ENCODE measurements around the gene ITFG1. TPM values are rescaled to one million over a fixed set of nuclear protein-coding genes. Genes with fewer than 3 reads are reported as not detected.
"Not testable (repeated sequence)": the region's sequence is repeated elsewhere in the genome, so short reads cannot be mapped to it uniquely, and the experiment has no call there.

Gene ITFG1
- total and polyA plus RNA-seq, 2 of the 13 experiments (the other 11 are each of a cell fraction or from before 2014, with no cell fraction given), result 74.5 to 150 TPM

DNA sequence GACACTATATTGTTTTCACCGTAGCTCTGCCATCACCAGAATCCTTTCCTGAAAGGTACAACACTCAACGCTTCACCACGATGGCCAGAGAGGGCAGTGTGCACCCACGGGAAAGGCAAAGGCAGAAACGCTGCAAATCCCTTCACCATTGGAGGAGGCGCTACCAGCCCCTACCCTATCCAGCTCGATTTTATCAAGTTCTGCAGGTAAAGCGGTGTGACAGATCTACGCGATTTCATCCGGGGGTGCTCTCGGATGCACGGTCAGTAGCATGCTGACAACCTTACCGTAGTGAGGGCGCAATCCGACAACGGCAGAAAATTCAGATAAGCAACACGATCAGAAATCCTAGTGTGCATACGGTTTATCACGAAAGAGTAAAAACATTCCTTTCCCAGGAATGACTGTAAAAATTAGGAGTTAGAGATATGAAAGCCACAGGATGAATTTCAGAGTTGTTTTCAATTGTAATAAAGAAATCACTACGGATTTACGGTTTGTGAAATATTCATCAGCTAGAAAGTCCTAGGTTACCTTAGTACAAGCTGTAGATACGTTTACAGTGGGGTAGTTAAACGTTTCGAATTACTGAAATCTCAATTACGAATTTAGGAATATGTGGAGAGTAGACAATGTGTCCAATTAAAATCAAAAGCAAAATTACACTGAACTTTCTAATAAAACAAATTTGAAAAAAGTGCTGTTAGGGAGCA is 318.9 kb downstream of the ITFG1 start (continued):
- no peak for TF ChIP-seq YEATS4 (CRISPR knock-in tag; IDR thresholded peaks at IDR 0.05; ENCODE audit: borderline replicate concordance)

DNA sequence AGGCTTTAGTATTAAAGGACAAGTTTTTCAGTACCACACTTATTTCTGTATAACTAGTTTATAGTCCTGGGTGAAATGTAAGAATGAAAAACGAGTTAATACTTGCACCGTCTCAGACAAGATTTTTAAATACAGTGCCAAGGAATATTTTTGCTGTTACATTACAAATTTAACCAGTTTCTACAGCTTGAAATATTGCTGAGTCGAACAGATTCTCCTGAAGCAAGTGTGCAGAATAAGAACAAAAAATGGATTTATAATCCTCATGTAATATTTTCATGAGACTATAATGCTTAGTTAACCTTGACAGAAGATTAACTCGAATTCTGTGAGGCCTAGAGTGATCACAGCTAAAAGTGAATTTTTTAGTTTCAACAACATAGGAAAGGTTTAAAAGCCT is 320.2 kb downstream of the ITFG1 start:
- DNase-seq (ENCODE audit: low spot score) (no peak), ATAC-seq (no peak), FAIRE-seq (no peak)
- Histone ChIP-seq H3K9ac (ENCODE audit: insufficient read depth, low read depth, low read length) (no peak overlapping the region), H3K4me1 (ENCODE audit: insufficient read depth, low read length) (peaks cover 21% of the 10 kb centered on the region), H3K9me3 (ENCODE audit: low read length) (no peaks in the 10 kb centered on the region), H2AFZ (ENCODE audit: low read length) (no peak overlapping the region), H3K27me3 (ENCODE audit: control insufficient read depth in 1 of 2, insufficient read depth in 2 of 2, low read length in 2 of 2) (peaks cover 1 to 22% of the 10 kb centered on the region in 2 experiments; a peak in 3 of 5 replicates), H3K4me3 (replicated peaks in 1 of 3; ENCODE audit: insufficient read depth in 1 of 3, low read depth in 2 of 3, low read length in 3 of 3) (no peak overlapping the region), H3K4me2 (ENCODE audit: low read depth, low read length) (no peak overlapping the region), H3K27ac (ENCODE audit: extremely low read length, insufficient read depth, low read length) (no peak overlapping the region), H3K79me2 (ENCODE audit: insufficient read depth, low read length) (no peaks in the 10 kb centered on the region), H3K36me3 (replicated peaks in 1 of 2; ENCODE audit: control insufficient read depth in 1 of 2, insufficient read depth in 2 of 2, low read length in 2 of 2) (no peaks in the 10 kb centered on the region), H4K20me1 (ENCODE audit: insufficient read depth, low read length) (no peaks in the 10 kb centered on the region)
- intact Hi-C loops (cut with micrococcal nuclease; ENCODE audit: unreplicated experiment) (loop anchor here (1.0 to 5.0 kb wide), 6 partner anchors 88 to 977 kb away; partner anchors contain the start of genes ITFG1 and PHKB), in situ Hi-C loops (cut with HindIII; ENCODE audit: extremely low pct_ligation_motif_present, low pct_unique_long_range_greater_than_20kb) (loop anchor here (5.0 to 10.0 kb wide), 3 partner anchors 103 to 1022 kb away; no protein-coding TSS in a partner anchor)
- no TSS peak for BruUV-seq (replicated peaks)
- CTCF ChIA-PET (ENCODE audit: low intra/inter-chr PET ratio, low total read pairs), result interaction anchor here (1.6 to 3.0 kb wide), 4 partner anchors 193 to 977 kb away, joined by 4 to 24 read pairs (median 14); no protein-coding TSS in a partner anchor
- TF ChIP-seq ARNT2 (CRISPR knock-in tag; IDR thresholded peaks at IDR 0.05; ENCODE audit: low read depth), result no peak
- TF ChIP-seq MAFK (conservative IDR thresholded peaks at IDR 0.05 in 1 of 2, IDR thresholded peaks at IDR 0.05 in 1 of 2; ENCODE audit: low read length in 2 of 2), result peak; percentile 50 to 60; a peak in 3 of 4 replicates
- POLR2A ChIA-PET, result no interaction called here
- WGBS (ENCODE audit: low lambda C conversion rate), result 25% methylated on average over 4 of the region's 4 CpGs

DNA sequence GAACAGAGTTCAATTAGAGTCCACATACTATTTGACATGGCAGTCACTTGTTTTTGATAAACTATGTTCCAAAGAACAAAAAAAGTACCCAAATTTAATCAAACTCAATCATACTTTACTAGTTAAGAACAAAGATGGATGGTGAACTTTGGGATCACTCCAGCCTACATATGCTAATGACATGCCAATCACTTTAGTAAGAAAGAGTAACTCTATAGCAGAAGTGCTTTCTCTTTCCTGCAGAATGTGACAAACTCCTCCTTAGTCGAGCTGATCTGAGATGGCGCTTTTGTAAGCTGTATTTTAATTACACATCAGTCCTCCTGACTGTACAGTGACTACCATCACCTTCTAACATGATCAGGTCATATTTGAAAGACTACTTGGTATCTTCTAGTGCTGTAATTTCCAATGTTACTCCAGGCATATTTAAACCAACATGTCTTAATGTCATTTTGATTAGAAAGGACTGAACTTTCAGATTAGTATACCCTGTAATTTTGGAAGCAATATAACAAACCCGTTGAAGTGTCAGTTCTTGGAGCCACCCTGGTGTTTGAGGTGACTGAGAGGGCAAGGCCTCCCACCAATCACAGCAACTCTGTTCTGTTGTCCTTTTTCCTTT is 321.2 kb downstream of the ITFG1 start:
- no TSS peak for BruUV-seq (replicated peaks)
- peaks cover 1 to 14% of the 10 kb centered on the region in 2 experiments; a peak in 3 of 5 replicates for H3K27me3 ChIP-seq (ENCODE audit: control insufficient read depth in 1 of 2, insufficient read depth in 2 of 2, low read length in 2 of 2)
- 32% methylated on average over 3 of the region's 3 CpGs for WGBS (ENCODE audit: low lambda C conversion rate)
- DNase-seq (ENCODE audit: low spot score), result no peak
- no peaks in the 10 kb centered on the region for H3K36me3 ChIP-seq (replicated peaks in 1 of 2; ENCODE audit: control insufficient read depth in 1 of 2, insufficient read depth in 2 of 2, low read length in 2 of 2)
- no peak for TF ChIP-seq U2AF2 (IDR thresholded peaks at IDR 0.05; ENCODE audit: low read depth, low read length)
- H3K4me1 ChIP-seq (ENCODE audit: insufficient read depth, low read length), result peaks cover 18% of the 10 kb centered on the region
- H3K79me2 ChIP-seq (ENCODE audit: insufficient read depth, low read length), result no peaks in the 10 kb centered on the region
- intact Hi-C loops (cut with micrococcal nuclease; ENCODE audit: unreplicated experiment) (loop anchor here (5.0 kb wide), 3 partner anchors 87 to 903 kb away; partner anchors contain the start of genes ITFG1 and PHKB), in situ Hi-C loops (cut with HindIII; ENCODE audit: extremely low pct_ligation_motif_present, low pct_unique_long_range_greater_than_20kb) (loop anchor here (5.0 to 10.0 kb wide), 5 partner anchors 102 to 1023 kb away; no protein-coding TSS in a partner anchor)
- CTCF ChIA-PET (ENCODE audit: low intra/inter-chr PET ratio, low total read pairs), result no interaction called here
- H3K9ac ChIP-seq (ENCODE audit: insufficient read depth, low read depth, low read length), result no peak overlapping the region
- no peak for ATAC-seq
- H3K9me3 ChIP-seq (ENCODE audit: low read length), result no peaks in the 10 kb centered on the region
- no peak for FAIRE-seq
- H3K4me3 ChIP-seq (replicated peaks in 1 of 3; ENCODE audit: insufficient read depth in 1 of 3, low read depth in 2 of 3, low read length in 3 of 3), result no peak overlapping the region
- H2AFZ ChIP-seq (ENCODE audit: low read length), result no peak overlapping the region
- H4K20me1 ChIP-seq (ENCODE audit: insufficient read depth, low read length), result no peaks in the 10 kb centered on the region
- POLR2A ChIA-PET, result no interaction called here
- no peak overlapping the region for H3K27ac ChIP-seq (ENCODE audit: extremely low read length, insufficient read depth, low read length)
- no peak overlapping the region for H3K4me2 ChIP-seq (ENCODE audit: low read depth, low read length)

DNA sequence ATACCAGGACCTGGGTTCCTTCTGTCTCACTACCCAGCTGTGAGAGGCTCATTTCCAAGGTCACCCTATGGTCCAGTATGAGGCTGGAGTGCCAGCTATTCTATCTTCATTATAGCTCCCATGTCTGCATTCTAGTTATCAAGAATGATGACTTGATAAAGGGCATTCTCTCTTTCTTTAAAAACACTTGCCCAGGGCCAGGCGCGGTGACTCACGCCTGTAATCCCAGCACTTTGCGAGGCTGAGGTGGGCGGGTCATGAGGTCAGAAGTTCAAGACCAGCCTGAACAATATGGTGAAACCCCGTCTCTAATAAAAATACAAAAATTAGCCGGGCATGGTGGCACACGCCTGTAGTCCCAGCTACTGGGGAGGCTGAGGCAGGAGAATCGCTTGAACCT is 322.9 kb downstream of the ITFG1 start:
- in situ Hi-C loops (cut with HindIII; ENCODE audit: extremely low pct_ligation_motif_present, low pct_unique_long_range_greater_than_20kb), result loop anchor here (5.0 to 10.0 kb wide), 2 partner anchors 193 to 979 kb away; no protein-coding TSS in a partner anchor
- H3K79me2 ChIP-seq (ENCODE audit: insufficient read depth, low read length); FAIRE-seq: not testable (repeated sequence)

More for the DNA sequence above, 322.9 kb downstream of the ITFG1 start:
- CTCF ChIA-PET (ENCODE audit: low intra/inter-chr PET ratio, low total read pairs); DNase-seq (ENCODE audit: low spot score); H3K9me3 ChIP-seq (ENCODE audit: low read length); intact Hi-C loops (cut with micrococcal nuclease; ENCODE audit: unreplicated experiment); ATAC-seq; H3K4me3 ChIP-seq (replicated peaks in 1 of 3; ENCODE audit: insufficient read depth in 1 of 3, low read depth in 2 of 3, low read length in 3 of 3); H3K4me2 ChIP-seq (ENCODE audit: low read depth, low read length); H4K20me1 ChIP-seq (ENCODE audit: insufficient read depth, low read length); BruUV-seq (replicated peaks); H3K27ac ChIP-seq (ENCODE audit: extremely low read length, insufficient read depth, low read length); H2AFZ ChIP-seq (ENCODE audit: low read length); H3K36me3 ChIP-seq (replicated peaks in 1 of 2; ENCODE audit: control insufficient read depth in 1 of 2, insufficient read depth in 2 of 2, low read length in 2 of 2); H3K9ac ChIP-seq (ENCODE audit: insufficient read depth, low read depth, low read length); POLR2A ChIA-PET: not testable (repeated sequence)
- H3K4me1 ChIP-seq (ENCODE audit: insufficient read depth, low read length), result peaks cover 13% of the 10 kb centered on the region
- 64% methylated on average over 9 of the region's 9 CpGs for whole genome bisulfite sequencing (ENCODE audit: low lambda C conversion rate)
- H3K27me3 ChIP-seq (ENCODE audit: control insufficient read depth in 1 of 2, insufficient read depth in 2 of 2, low read length in 2 of 2), result peaks cover 0 to 11% of the 10 kb centered on the region in 2 experiments; a peak in 3 of 5 replicates

Data from HepG2 (cell line).